H7 (cell line): ENCODE data around the gene SORCS2. TPM values are rescaled to one million over a fixed set of nuclear protein-coding genes. Genes with fewer than 3 reads are reported as not detected.

Source experiments
- DNase-seq: peaks from one replicate; pipeline ENCODE4 v3.0.0; 2012
- H3K27me3 ChIP-seq: 2 replicates; pipeline ENCODE4 v1.6.0; 2011; ENCODE audit warnings: mild to moderate bottlenecking, low read length; ENCODE audit not compliant: control insufficient read depth, insufficient read depth
- H3K36me3 ChIP-seq: replicated peaks from 2 replicates; pipeline ENCODE4 v1.5.1; 2011; ENCODE audit warnings: low read length; ENCODE audit not compliant: control insufficient read depth, insufficient read depth
- H3K4me3 ChIP-seq: 2 replicates; pipeline ENCODE4 v1.5.1; 2011; ENCODE audit warnings: low read depth, mild to moderate bottlenecking, control low read depth, low read length, moderate library complexity; ENCODE audit not compliant: insufficient read depth
- total RNA-seq: library from RNA; depleted of rRNA; stranded (reverse); fragments of >200 nt; shearing (Covaris generic); gene quantifications from 2 replicates; pipeline ENCODE4 v1.2.3, GENCODE V29; 2014

SORCS2 gene
- total RNA-seq, 1 experiment from 2014 or later: 2.0 TPM

- Histone ChIP-seq H3K36me3 (peaks cover 3% of the 10 kb centered on the region), H3K4me3 (no peak overlapping the region), H3K27me3 (no peaks in the 10 kb centered on the region)
- DNase-seq: no peak
These were observed 586.4 kb downstream of the SORCS2 start for GRCh38 chr4:7778510-7779431.

DNA sequence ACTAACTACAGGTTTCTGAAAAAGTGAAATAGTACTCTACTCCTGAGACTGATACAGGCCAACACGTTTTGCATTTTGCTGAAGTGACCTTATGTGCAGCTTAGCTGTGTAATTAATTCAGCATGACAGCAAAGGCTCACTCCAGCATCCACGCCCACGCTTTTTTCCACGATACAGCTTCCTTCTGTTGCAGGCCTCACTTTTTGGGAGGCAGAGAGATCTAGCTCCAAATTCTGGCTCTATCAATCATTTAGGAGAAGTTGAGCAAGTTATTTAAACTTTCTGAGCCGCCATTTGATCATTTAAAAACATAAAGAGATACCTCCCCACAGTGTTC is 587.1 kb downstream of the SORCS2 start:
- Histone ChIP-seq H3K36me3 (peaks cover 2% of the 10 kb centered on the region), H3K27me3 (no peaks in the 10 kb centered on the region), H3K4me3 (no peak overlapping the region)
- DNase-seq: no peak

DNA sequence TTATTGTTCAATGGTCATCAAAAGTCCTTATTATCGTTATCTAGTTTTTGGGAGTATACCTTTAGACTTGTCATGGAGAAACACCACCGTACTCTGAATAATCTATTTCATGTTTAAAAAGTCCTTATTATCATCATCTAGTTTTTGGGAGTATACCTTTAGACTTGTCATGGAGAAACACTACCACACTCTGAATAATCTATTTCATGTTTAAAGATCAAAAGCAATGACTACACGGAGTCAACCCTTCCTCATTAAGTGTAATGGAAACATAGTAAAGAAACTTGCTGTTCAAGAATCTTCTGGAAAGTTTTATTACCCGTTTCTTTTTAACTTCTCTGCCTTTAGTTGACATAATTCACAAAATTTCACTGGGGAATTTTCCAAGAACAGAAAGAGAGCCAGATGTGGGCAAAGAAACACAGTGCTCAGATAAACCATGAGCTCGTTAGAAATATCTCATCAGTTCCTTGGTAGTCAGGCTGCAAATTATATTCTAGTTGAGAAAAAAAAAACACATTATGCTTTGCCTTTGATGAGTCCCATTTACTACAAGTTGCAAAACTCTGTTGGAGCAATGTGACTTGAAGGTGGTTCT is 588.5 kb downstream of the SORCS2 start:
- peaks cover 3% of the 10 kb centered on the region for H3K36me3 ChIP-seq
- DNase-seq: no peak
- H3K4me3 ChIP-seq: no peak overlapping the region
- no peaks in the 10 kb centered on the region for H3K27me3 ChIP-seq

GRCh38 chr4:7781366-7781765 is 589.0 kb downstream of the SORCS2 start:
- peaks cover 4% of the 10 kb centered on the region for H3K36me3 ChIP-seq
- no peak for DNase-seq

GRCh38 chr4:7781993-7782392 is 589.7 kb downstream of the SORCS2 start:
- DNase-seq: no peak
- H3K36me3 ChIP-seq: peaks cover 4% of the 10 kb centered on the region
- no peak overlapping the region for H3K4me3 ChIP-seq
- H3K27me3 ChIP-seq: no peaks in the 10 kb centered on the region

More at GRCh38 chr4:7781366-7781765, 589.0 kb downstream of the SORCS2 start:
- H3K27me3 ChIP-seq: no peaks in the 10 kb centered on the region
- no peak overlapping the region for H3K4me3 ChIP-seq

DNA sequence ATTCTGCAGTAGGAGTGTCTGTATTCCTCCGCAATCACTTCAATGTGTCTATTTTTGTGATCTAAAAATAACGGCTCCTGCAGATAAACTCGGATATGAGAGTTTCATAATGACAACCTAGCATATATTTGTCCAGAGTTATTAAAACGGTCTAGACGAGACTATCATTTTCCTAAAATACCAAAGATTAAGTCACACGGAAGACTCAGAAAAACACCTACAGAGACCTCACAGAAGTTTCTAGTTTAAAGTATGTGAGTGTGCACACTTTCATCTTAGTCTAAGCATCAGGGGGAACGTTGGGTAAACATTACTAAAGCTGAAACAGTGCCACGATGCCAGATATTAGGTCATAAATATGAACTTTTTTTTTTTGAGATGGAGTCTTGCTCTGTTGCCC is 590.4 kb downstream of the SORCS2 start:
- H3K4me3 ChIP-seq: no peak overlapping the region
- H3K36me3 ChIP-seq: peaks cover 4% of the 10 kb centered on the region
- DNase-seq: no peak
- H3K27me3 ChIP-seq: no peaks in the 10 kb centered on the region

DNA sequence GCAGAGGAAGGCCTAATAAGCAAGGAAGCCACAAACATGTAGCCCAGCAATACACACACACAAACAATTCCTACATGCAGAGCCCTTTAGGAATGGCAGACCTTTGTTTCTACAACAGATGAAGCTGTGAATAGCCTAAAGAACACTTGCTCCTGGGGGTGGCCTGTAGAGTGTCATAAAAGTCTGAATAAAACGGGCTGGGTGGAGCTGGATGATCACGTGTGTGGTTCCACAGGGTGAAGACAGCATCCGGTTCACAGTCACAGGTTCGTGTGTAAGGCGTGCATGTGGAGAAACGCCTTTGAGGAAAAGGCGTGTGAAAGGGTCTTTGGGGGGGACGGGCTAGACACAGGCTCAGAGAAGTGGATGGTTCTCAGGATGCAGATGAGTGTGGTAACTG is 591.2 kb downstream of the SORCS2 start:
- DNase-seq: no peak
- H3K4me3 ChIP-seq: no peak overlapping the region
- no peaks in the 10 kb centered on the region for H3K27me3 ChIP-seq
- peaks cover 2% of the 10 kb centered on the region for H3K36me3 ChIP-seq

DNA sequence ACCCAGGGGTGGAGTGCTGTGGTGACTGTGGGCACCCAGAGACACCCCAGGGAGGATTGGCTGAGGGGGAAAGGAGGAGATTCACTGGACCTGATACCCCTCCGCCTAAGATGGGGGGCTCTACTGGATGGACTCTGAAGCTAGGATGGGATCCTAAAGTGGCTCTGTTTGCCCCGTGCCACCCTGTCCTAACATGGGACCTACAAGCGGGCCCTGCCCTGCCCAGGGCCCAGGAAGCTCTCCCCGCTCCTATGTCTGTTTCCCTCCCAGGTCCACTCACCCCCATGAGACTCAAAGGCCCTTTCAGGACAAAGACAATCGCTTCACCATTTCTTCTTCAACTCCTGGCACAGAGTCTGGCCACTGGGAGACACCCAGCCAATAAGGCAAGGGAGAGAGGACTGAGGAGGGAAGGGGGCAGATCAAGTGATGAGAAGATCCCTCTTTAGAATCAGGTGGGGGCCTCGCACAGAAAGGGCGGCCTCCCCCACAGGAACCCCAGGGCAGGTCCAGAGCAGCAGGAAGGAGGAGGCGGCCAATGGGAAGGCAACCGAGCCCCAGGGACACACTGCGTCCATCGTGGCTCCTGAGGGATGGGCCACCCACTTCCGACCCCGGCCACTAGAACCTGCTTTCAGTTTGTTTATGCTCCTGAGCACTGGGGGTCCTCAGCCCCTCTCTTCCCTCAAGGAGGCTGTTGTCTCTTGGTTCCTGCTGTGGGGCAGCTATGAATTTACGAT is 592.0 kb downstream of the SORCS2 start:
- Histone ChIP-seq H3K36me3 (peaks cover 2% of the 10 kb centered on the region), H3K4me3 (no peak overlapping the region)

GRCh38 chr4:7785017-7785416 is 592.7 kb downstream of the SORCS2 start:
- DNase-seq: no peak
- Histone ChIP-seq H3K36me3 (peaks cover 2% of the 10 kb centered on the region), H3K4me3 (no peak overlapping the region), H3K27me3 (no peaks in the 10 kb centered on the region)

More for the DNA sequence above, 592.0 kb downstream of the SORCS2 start:
- DNase-seq: no peak
- H3K27me3 ChIP-seq: no peaks in the 10 kb centered on the region

DNA sequence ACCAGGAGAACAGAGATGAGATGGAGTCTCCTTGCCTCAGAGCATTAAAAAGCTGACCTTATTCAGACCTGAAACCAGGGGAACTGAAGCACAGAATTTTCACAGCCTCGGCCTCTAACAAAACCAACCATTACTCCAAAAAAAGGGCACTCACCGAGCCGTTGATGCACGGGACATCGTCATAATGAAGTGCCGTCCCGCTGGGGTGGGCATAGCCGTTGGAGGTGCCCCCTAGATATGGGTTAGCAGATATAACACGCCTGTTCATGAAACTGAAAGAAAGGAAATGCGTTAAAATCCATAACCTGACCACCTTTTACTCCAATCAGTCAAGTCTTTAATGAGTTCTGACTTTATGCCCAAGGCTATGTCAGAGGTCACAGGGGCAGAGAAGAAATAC is 593.7 kb downstream of the SORCS2 start:
- no peak for DNase-seq
- Histone ChIP-seq H3K4me3 (no peak overlapping the region), H3K27me3 (no peaks in the 10 kb centered on the region), H3K36me3 (peaks cover 2% of the 10 kb centered on the region)

- Histone ChIP-seq H3K36me3 (peaks cover 2% of the 10 kb centered on the region), H3K4me3 (no peak overlapping the region), H3K27me3 (no peaks in the 10 kb centered on the region)
- no peak for DNase-seq
These were observed 594.2 kb downstream of the SORCS2 start for GRCh38 chr4:7786517-7786916.

GRCh38 chr4:7787067-7787466 is 594.7 kb downstream of the SORCS2 start:
- no peak for DNase-seq
- Histone ChIP-seq H3K4me3 (no peak overlapping the region), H3K27me3 (no peaks in the 10 kb centered on the region), H3K36me3 (peaks cover 2% of the 10 kb centered on the region)

GRCh38 chr4:7787681-7788141 is 595.4 kb downstream of the SORCS2 start:
- H3K27me3 ChIP-seq: no peaks in the 10 kb centered on the region
- H3K36me3 ChIP-seq: peaks cover 2% of the 10 kb centered on the region
- DNase-seq: no peak
- H3K4me3 ChIP-seq: no peak overlapping the region

DNA sequence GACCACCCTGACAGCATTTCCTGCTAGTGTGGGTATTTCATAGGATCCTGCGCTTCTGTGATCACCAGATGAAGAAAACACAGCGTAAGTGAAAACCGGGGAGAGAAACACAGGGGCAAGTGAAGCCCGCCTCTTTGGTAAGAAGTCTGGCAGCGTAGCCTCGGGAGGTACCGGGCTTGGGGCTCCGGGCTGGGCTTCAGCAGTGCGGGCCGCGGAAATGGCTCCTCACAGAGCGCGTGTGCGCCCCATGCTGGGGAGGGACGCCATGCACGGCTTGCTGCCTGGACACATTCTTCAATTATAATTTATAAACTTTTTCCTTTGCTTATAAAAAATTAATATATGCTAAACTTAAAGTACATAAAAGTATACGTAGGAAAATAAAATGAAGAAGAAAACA is 595.9 kb downstream of the SORCS2 start:
- peak; percentile 75 for DNase-seq
- Histone ChIP-seq H3K36me3 (peaks cover 2% of the 10 kb centered on the region), H3K4me3 (no peak overlapping the region), H3K27me3 (no peaks in the 10 kb centered on the region)
